Umbilical cord (tissue), 2 donors: ENCODE results near the gene RIMBP2. TPM values are rescaled to one million over a fixed set of nuclear protein-coding genes. Genes with fewer than 3 reads are reported as not detected.
"Not testable (repeated sequence)": the region's sequence is repeated elsewhere in the genome, so short reads cannot be mapped to it uniquely, and the experiment has no call there.

Experiments
- DNase-seq: peaks from one replicate; pipeline ENCODE4 v3.0.0-alpha.2; 2015; ENCODE audit warnings: low spot score
- total RNA-seq: library from RNA; depleted of rRNA; stranded (reverse); fragments of >200 nt; gene quantifications from one replicate; pipeline ENCODE4 v1.2.3, GENCODE V29; 2014; ENCODE audit warnings: low replicate concordance; ENCODE audit not compliant: insufficient read depth

RIMBP2 gene, protein sequence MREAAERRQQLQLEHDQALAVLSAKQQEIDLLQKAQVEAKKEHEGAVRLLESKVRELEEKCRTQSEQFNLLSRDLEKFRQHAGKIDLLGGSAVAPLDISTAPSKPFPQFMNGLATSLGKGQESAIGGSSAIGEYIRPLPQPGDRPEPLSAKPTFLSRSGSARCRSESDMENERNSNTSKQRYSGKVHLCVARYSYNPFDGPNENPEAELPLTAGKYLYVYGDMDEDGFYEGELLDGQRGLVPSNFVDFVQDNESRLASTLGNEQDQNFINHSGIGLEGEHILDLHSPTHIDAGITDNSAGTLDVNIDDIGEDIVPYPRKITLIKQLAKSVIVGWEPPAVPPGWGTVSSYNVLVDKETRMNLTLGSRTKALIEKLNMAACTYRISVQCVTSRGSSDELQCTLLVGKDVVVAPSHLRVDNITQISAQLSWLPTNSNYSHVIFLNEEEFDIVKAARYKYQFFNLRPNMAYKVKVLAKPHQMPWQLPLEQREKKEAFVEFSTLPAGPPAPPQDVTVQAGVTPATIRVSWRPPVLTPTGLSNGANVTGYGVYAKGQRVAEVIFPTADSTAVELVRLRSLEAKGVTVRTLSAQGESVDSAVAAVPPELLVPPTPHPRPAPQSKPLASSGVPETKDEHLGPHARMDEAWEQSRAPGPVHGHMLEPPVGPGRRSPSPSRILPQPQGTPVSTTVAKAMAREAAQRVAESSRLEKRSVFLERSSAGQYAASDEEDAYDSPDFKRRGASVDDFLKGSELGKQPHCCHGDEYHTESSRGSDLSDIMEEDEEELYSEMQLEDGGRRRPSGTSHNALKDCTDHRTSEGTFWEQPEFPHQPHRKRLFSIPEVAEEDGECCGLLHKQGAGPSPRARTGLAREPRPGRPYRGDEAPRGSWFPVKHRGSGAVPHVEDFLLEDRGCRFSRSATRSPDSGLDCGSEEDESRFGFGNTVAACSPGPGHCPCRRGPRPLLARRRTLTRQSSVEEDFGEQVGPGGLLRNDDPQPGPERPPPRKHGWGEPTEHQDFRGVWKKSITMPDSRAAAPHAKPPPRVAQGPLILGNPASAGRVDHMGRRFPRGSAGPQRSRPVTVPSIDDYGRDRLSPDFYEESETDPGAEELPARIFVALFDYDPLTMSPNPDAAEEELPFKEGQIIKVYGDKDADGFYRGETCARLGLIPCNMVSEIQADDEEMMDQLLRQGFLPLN (N-terminal part only)
- total RNA-seq = 1.9 TPM

DNA sequence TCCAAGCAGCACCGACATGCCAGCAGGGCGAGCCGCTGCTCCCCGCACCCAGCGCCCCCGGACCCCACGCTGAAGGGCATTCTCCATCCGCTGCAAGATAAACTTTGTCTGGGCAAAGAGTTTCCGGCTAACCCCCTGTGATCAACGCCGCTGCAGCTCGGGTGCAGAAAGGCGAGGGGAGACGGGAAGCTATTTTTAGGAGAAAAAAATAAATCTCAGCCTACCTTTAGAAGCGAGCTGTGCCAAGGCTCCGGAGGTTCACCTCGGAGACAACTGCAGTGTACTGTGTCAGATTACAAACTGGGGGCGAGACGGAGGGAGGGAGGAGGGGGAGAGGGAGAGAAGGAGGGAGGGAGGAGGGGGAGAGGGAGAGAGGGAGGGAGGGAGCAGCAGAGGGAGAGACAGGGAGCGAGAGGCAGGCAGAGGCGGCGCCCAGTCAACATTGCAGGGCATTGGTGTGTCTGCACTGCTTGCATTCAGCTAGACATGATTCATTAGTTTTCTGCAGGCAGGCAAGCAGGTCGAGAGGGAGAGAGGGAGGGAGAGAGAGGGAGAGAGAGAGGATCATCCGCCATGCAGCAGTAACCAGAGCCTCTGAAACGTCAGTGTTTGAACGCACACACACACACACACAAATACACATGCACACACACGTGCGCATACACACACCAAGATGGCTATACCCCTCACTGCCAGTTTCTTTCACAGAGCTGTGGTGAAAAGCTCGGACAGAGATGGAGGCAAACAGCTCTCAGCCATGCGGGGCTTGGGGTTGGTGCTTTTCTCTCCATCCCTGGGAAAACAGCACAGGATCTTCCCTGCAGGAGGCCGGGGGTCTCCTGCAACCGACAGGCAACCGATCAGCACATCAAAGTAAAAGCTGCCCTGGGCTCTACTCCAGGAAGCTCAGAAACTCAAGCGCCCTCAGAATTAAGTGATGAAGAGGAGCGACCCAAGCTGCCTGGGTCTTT lies at the start of gene RIMBP2:
TSS of gene RIMBP2 (minus strand) at position 302 of the 971 bp plus-strand sequence. CDS start 237,286 bp downstream, outside the sequence.
- peak; percentile 92 for DNase-seq

DNA sequence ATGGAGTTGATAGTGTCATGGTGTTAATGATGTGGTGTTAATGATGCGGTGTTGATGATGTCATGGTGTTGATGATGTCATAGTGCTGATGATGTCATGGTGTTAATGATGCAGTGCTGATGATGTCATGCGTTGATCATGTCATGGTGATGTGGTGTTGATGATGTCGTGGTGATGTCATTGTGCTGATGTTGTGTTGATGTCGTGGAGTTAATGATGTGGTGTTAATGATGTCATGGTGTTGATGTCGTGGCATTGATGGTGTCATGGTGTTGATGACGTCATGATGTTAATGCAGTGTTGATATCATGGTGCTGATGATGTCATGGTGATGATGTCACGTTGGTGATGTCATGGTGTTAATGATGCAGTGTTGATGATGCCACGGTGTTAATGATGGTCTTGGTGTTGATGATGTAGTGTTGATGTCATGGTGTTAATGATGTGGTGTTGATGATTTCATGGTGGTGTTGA lies 49.1 kb upstream of the RIMBP2 start:
- no peak for DNase-seq

DNA sequence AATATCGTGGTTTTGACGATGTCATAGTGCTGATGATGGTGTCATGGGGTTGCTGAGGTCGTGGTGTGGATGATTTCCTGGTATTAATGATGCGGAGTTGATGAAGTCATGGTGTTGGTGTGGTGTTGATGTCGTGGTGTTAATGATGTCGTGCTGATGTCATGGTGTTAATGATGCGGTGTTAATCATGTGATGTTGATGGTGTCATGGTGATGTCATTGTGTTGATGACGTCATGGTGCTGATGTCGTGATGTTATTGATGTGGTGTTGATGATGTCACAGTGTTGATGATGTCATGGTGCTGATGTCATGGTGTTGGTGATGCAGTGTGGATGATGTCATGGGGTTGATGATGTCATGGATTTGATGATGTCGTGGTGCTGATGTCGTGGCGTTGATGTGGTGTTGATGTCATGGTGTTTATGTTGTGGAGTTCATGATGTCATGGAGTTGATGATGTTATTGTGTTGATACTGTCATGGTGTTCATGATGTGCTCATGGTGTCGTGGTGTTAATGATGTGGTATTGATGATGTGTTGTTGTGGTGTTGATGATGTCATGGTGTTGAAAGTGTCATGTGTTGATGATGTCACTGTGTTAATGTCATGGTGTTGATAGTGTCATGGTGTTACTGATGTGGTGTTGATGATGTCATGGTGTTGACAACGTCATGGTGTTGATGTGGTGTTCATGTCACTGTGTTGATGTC lies 48.5 kb upstream of the RIMBP2 start:
- no peak for DNase-seq

DNA sequence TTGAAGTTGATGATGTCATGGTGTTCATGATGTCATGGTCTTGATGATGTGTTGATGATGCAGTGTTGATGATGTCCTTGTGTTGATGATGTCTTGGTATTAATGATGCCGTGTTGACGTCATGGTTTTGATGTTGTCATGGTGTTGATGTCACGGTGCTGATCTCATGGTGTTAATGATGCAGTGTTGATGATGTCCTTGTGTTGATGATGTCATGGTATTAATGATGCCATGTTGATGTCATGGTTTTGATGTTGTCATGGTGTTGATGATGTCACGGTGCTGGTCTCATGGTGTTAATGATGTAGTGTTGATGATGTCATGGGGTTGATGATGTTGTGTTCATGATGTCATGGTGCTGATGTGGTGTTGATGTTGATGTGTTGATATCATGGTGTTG lies 48.0 kb upstream of the RIMBP2 start:
- DNase-seq = no peak

DNA sequence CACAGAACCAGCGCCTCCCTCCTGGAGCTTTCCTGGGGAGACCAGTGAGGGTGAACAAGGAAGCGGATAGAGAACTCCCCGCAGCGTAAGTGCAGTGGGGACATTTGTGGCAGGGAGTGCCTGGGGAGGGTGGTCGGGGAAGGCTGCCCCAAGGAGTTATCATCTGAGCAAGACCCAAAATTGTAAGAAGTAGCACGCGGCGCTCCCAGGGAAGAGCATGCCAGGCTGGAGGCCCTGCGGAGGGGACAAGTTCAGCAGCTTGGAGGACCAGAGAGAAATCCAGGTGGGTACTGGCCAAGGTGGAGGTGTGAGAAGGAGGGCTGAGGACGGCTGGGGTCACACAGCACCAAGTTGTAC lies 46.2 kb upstream of the RIMBP2 start:
- no peak for DNase-seq

DNA sequence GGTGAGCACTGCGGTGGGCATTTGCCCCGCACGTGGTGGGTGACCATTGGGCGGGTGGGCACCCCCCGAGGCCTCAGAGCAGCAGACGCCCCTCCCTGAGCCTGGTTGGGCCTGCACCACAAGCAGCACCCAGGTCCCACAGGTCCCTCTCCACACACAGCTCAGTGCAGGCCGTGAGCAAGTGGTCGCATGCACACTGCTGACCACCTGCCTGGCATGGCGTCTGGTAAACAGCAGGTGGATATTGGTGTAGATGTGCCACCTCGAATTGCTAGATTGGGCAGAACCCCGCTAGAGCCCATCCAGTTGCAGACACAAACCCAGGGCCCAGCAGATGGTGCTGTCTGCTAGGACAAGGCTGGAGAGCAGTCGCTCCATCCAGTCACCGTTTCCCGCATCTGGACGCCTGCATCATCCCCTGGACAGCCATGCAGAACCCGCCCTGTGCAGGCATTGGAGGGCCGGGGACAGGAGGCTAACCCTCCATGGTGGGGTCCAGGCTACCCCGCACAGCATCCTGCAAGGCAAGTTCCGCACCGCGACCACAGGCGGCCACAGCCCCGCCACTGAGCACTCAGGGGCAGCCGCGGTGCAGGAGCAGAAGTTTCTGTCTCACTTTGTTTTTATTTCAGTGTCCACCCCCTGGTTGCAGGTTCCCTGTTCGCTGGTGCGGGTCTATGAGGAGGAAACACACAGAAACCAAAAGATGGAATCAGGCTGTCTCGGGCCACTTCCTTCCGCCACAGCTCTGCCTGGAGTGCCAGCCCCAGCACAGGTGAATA lies 45.6 kb upstream of the RIMBP2 start:
- DNase-seq = peak; percentile 52

DNA sequence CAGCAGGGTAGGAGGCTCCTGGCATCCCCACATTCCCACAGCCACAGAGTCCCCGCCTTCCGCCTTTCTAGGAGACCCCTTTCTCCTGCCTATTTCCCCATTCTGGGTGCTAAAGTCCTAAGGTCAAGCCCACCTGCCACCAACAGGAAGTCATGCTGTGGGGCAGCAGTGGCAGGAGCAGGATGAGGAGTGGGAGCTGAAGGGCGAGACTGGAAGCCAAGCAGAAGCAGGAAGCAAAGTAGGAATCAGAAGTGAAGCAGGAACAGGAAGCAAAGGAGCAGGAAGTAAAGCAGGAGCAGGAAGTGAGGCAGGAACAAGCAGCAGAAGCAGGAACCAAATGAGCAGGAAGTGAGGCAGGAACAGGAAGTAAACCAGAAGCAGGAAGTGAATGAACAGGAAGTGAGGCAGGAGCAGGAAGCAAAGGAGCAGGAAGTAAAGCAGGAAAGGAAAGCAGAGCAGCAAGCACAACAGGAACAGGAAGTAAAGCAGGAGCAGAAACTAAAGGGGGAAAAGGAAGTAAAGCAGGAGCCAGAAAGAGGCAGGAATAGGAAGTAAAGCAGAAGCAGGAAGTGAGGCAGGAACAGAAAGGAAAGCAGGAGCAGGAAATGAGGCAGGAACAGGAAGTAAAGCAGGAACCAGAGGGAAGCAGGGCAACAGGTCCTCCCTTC lies 38.3 kb upstream of the RIMBP2 start:
- DNase-seq = no peak

DNA sequence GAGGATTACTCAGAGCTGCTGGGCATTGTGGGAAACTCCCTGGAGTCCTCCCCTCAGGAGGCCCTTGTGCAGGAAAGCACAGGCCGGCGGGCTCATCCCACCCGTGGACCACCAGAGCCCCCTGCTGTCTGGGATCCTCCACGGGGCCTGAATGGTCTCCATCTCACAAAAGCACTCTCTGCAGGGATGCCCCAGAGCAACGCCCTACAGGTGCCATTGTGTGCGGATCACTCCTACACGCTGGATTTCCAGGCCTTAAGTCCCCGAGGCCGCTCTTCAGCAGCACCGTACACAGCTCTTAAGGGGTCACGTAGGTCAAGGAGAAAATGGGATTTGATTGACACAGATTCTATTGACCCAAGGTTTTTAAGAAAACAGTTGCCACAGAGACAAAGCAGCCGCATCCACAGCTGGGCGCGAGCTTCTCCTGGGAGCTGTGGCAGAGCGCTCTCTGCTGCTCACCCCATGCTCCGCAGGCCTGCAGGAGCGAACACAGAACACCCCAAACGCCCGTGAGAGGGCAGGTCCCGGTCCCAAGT lies 36.7 kb upstream of the RIMBP2 start:
- DNase-seq = no peak

DNA sequence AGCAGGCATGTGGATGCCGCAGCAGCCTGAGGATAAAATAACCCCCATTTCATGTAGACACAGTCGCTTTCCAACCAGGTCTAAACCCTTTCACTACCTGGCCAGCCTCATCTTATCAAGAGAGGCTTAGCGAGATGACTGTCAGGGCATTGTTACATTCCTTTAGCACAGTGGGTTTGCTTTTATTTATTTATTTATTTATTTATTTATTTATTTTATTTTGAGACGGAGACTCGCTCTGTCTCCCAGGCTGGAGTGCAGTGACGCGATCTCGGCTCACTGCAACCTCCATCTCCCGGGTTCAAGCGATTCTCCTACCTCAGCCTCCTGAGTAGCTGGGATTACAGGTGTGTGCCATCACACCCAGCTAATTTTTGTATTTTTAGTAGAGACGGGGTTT lies 35.9 kb upstream of the RIMBP2 start:
- DNase-seq = not testable (repeated sequence)

DNA sequence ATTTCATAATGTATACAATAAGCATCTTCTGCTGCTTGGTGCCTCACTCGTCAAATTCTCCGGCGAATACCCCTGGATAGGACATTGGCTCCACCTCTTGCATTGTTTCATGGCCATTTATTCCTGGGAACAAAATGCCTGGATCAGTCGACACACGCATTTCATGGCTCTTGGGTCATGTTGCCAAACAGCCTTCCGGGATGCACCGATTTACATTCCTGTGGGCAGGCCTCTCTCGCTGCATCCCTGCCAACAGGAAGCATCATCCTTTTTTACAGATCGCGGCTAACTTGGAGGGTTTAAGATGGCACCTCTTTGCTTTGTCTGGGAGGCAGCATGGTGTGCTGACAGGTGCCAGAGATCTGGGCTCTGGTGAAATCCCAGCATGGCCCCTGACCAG lies 32.7 kb upstream of the RIMBP2 start:
- no peak for DNase-seq

DNA sequence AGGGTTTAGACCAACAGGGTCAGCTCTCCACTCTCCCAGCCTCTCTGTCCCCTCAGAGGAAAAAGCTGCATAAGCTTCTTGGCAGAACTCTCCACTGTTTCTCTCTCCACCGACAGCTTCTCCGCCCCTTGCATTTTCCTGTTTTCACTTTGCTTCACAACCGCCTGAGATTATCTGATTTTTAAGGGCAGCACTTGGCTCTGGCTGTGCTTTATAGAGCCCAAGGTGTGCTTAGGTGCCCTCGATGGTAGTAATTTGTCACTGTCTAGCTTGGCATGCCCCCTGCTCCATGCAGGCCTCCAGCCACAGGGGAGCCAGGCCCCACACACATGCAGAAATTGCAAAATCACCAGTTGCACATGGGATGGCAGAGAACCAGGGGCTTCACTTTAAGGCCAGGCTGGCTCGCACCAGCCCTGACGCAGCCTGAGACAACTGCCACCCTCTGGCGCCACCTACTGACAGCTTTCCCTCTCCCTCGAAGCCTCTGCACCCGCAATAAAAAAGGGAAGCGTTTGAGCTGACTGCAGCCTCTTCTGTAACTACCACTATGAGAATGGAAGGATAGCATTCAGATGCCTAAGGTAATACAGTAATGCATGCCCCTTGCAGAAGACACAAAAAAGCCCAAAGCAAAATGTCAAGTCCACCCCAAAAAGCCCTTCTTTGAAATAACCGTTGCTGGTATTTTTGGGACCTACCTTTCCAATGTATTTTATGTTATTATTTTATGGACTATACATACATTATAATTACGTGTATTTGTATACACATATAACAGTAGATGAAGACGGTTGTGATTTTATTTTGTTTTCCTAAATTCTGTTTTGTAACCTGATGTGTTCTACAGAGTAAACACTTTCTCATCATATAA lies 32.0 kb upstream of the RIMBP2 start:
- peak; percentile 90 for DNase-seq

DNA sequence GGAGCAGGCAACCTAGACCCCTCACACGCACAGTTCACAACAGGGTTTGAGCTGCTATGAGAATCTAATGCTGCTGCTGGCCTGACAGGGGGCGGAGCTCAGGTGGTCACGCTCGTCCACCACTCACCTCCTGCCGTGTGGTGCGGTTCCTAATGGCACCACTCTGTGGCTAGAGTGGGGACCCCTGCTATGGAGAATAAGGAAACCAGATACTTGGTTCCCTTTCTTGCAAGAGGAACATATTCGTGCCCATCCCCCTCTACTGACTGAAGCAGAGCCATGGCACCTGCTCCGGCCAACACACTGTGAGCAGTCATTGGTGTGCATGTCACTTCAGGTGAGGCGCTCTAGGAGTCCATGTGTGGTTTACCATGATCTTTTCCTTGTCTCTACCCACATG lies 30.4 kb upstream of the RIMBP2 start:
- DNase-seq = no peak

DNA sequence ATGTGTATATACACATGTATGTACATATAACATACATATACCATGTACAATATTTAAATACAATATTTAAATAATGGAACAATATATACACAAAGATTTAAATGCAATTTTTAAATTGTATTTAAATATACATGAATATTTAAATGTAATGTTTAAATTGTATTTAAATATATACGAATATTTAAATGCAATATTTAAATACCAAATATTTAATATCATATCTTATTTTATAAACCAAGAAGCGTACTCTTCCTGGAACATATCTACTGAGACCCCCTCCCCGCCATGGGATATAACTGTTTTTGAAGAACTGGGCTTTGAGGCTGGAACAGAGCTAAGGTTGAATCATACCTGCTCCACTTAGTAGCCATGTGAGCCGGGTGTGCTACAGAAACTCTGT lies 29.8 kb upstream of the RIMBP2 start:
- DNase-seq = no peak

DNA sequence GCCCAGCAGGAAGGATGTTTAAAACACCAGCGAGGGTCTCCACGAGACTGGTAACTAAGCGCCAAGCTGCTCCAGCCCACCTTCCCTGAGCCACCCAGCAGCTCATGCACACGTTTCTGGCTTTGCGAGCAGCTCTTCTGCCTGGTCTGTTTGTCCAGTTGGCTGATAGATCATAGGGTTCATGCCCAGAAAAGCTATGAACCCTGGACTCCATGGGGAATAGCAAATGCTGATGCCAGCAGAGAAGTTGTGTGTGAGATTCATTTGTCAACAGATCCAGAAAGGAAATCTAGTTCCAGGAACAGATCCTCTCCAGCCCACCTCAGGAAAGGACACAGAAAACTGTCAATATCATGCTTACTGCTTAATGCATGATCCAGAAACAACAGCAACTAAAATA lies 28.2 kb upstream of the RIMBP2 start:
- no peak for DNase-seq

DNA sequence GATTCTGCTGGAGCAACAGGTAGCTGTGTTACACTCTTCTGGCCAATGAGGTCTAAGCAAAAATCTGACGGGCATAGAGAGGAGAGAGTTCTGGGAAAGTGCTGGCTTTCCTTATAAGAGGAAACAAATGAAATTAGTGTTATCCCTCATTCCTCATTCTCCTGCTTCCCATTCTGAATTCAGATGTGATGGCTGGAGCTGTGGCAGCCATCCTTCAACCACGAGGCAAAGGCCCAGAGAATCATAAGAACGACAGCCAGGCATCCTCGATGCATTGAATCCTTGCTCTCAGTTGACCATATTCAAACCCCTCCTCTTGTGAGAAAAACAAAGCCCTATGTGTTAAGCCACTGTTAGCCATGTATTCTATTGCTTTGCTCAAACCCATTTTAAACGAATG lies 27.5 kb upstream of the RIMBP2 start:
- DNase-seq = no peak

DNA sequence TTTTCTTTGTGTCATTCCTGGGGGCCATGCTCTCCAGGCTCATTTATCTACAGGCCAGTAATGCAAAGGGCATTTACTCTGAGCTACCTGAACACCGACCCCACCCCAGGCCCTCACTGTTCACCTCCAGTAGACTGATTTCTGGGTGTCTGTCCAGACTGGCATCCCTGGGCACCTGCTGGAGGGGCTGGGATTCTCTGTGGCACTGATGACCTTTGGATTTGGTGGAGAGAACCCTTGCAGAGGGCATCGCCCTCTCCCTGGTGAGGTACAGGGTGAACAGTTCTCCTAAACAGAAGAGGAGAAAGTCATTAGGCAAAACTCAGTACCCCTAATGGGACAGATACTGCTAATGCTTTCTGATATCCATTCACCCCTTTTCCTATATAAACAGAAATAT lies 27.1 kb upstream of the RIMBP2 start:
- DNase-seq = no peak

DNA sequence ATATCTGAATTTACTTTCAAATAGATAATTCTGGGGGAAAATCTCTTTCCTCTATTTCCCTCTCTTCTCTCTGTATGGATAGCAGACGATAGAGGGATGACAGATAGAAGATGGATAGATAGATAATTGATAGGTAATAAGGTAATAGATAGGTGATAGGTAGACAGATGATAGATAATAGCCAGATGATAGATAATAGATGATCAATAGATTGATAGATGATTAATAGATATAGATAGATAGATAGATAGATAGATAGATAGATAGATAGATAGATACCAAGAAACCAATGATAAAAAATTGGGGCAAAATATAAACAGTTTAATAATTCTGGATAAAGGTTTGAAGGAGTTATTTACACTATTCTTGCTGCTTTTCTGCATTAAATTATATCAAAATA lies 26.6 kb upstream of the RIMBP2 start:
- DNase-seq = no peak
